GM12878 (cell line): ENCODE measurements around the gene ANKRD33B. TPM values are rescaled to one million over a fixed set of nuclear protein-coding genes. Genes with fewer than 3 reads are reported as not detected.

ENCODE experiments used
- ATAC-seq: fragments of 200-7000 bp; cut with Tn5 transposase; 3 replicates; pipeline ENCODE4 v1.9.1; 2020; ENCODE audit warnings: mild to moderate bottlenecking, moderate library complexity
- BruUV-seq: library from RNA; stranded (reverse); fragments of 400-500 nt; replicated peaks from 2 replicates; lab custom pipeline; 2021; lab: Mats Ljungman, UMichigan
- CTCF ChIA-PET: fragments of 300-600 bp; sonication (Branson Sonifier 250); formaldehyde crosslinking; extraction: SDS; loops from one replicate; lab custom pipeline; 2021; ENCODE audit warnings: inconsistent platforms; lab: Yijun Ruan, JAX
- POLR2A ChIA-PET: fragments of 350-600 bp; formaldehyde crosslinking; extraction: SDS; loops from one replicate; lab custom pipeline; 2021; ENCODE audit warnings: inconsistent platforms; lab: Charles Lee
- RAD21 ChIA-PET: fragments of 300-600 bp; sonication (Branson Sonifier 250); formaldehyde crosslinking; loops from one replicate; lab custom pipeline; 2023; ENCODE audit warnings: antibody characterized with exemption; ENCODE audit not compliant: unreplicated experiment; lab: Charles Lee
- SMC1A ChIA-PET: fragments of 300-600 bp; sonication (Branson Sonifier 250); formaldehyde crosslinking; loops from one replicate; lab custom pipeline; 2023; ENCODE audit not compliant: unreplicated experiment, uncharacterized antibody; lab: Charles Lee
- DNase-seq: peaks from one replicate; pipeline ENCODE4 v3.0.0-alpha.2; 2011; ENCODE audit warnings: low read depth, low spot score
- FAIRE-seq: peaks from 3 replicates; lab custom pipeline; 2011; peaks lifted over from hg19 to GRCh38; lab: Jason Lieb, UNC
- H2AFZ ChIP-seq: 2 replicates; pipeline ENCODE4 v1.6.0; 2011; ENCODE audit warnings: low read depth, low read length, control low read depth; ENCODE audit not compliant: control insufficient read depth
- H3K27ac ChIP-seq: 2 replicates; pipeline ENCODE4 v1.5.1; 2011; ENCODE audit warnings: control low read depth; ENCODE audit not compliant: control insufficient read depth, insufficient read depth
- H3K27me3 ChIP-seq, 2 experiments: replicated peaks in 1 of 2; 2 replicates each; pipeline versions ENCODE4 v1.6.0 to v1.6.1; 2011; ENCODE audit warnings: low read length in 1 of 2; ENCODE audit not compliant: control insufficient read depth in 2 of 2, insufficient read depth in 2 of 2
- H3K36me3 ChIP-seq, 2 experiments: 2 replicates each; pipeline ENCODE4 v1.5.1; 2011; ENCODE audit warnings: low read length in 1 of 2; ENCODE audit not compliant: control insufficient read depth in 2 of 2, insufficient read depth in 2 of 2
- H3K4me1 ChIP-seq: 2 replicates; pipeline ENCODE4 v1.6.1; 2011; ENCODE audit warnings: mild to moderate bottlenecking, low read length, moderate library complexity, mixed read lengths; ENCODE audit not compliant: control insufficient read depth, insufficient read depth
- H3K4me2 ChIP-seq: 2 replicates; pipeline ENCODE4 v1.6.0; 2011; ENCODE audit warnings: control low read depth; ENCODE audit not compliant: control insufficient read depth, insufficient read depth
- H3K4me3 ChIP-seq: fragments of 200-600 bp; sonication (generic); 2 replicates; pipeline ENCODE4 v1.5.1; 2016
- H3K79me2 ChIP-seq: 2 replicates; pipeline ENCODE4 v1.6.0; 2011; ENCODE audit warnings: low read length; ENCODE audit not compliant: control insufficient read depth, insufficient read depth
- H3K9ac ChIP-seq: 2 replicates; pipeline ENCODE4 v1.8.0; 2011; ENCODE audit warnings: low read length, control low read depth, mixed read lengths; ENCODE audit not compliant: control insufficient read depth, insufficient read depth
- H3K9me3 ChIP-seq: replicated peaks from 3 replicates; pipeline ENCODE4 v1.5.1; 2011; ENCODE audit warnings: mild to moderate bottlenecking, low read length; ENCODE audit not compliant: control insufficient read depth, insufficient read depth
- H4K20me1 ChIP-seq: 2 replicates; pipeline ENCODE4 v1.6.0; 2011; ENCODE audit not compliant: control insufficient read depth, insufficient read depth
- BHLHE40 ChIP-seq, 2 experiments: fragments of 450-650 bp in 1 of 2; IDR thresholded peaks; 2 replicates each; pipeline ENCODE4 v1.6.1; 2011 to 2017; ENCODE audit warnings: low read depth in 2 of 2, borderline replicate concordance in 1 of 2, improper control_type of control experiment in 1 of 2, low read length in 1 of 2, mild to moderate bottlenecking in 1 of 2
- CBX3 ChIP-seq: fragments of 200-600 bp; sonication (generic); IDR thresholded peaks from 2 replicates; pipeline ENCODE4 v1.6.1; 2016; ENCODE audit warnings: low read depth, borderline replicate concordance
- CTCF ChIP-seq, 3 experiments: IDR thresholded peaks in 2 of 3; conservative IDR thresholded peaks in 1 of 3; 2 replicates each; pipeline ENCODE4 v1.5.1; 2011; ENCODE audit warnings: low read depth in 3 of 3, low read length in 3 of 3, mild to moderate bottlenecking in 3 of 3, control low read depth in 2 of 3, moderate library complexity in 2 of 3, inconsistent platforms in 1 of 3, mixed read lengths in 1 of 3; ENCODE audit not compliant: control insufficient read depth in 2 of 3, insufficient read depth in 1 of 3; ENCODE audit errors: extremely low read depth in 1 of 3
- RAD21 ChIP-seq: IDR thresholded peaks from 2 replicates; pipeline ENCODE4 v1.6.1; 2011; ENCODE audit warnings: mild to moderate bottlenecking, low read depth, low read length, moderate library complexity; ENCODE audit not compliant: insufficient read depth
- ZNF207 ChIP-seq: fragments of 450-650 bp; IDR thresholded peaks from 2 replicates; pipeline ENCODE4 v1.6.1; 2014; ENCODE audit warnings: antibody characterized with exemption, mild to moderate bottlenecking, borderline replicate concordance
- ZNF24 ChIP-seq: fragments of 450-650 bp; IDR thresholded peaks from 2 replicates; pipeline ENCODE4 v1.6.1; 2017; ENCODE audit warnings: antibody characterized with exemption, mild to moderate bottlenecking
- WGBS: methylation state at CpG from one replicate; pipeline ENCODE4 v1.1.6; 2016; ENCODE audit warnings: low lambda C conversion rate; ENCODE audit not compliant: insufficient replicate concordance, insufficient coverage; ENCODE audit errors: missing lambda C conversion rate; 5-methylcytosine and 5-hydroxymethylcytosine counted together
- in situ Hi-C: fragments of 300-500 bp; cut with MboI; formaldehyde crosslinking; loops from 9 replicates; pipeline ENCODE4 v1.14.3; 2018; ENCODE audit warnings: mixed read lengths
- intact Hi-C: fragments of 100-400 bp; cut with micrococcal nuclease; formaldehyde crosslinking; loops from one replicate; pipeline ENCODE4 v1.14.2; 2022; ENCODE audit not compliant: unreplicated experiment
- polyA plus RNA-seq, 11 experiments: library from polyadenylated mRNA; depleted of rRNA in 4 of 11; unstranded in 6 of 11; stranded (reverse) in 5 of 11; fragments of >200 nt; fragmentation: Nextera tagmentation in 4 of 11; fragmentation: Illumina TruSeq in 1 of 11; extraction: Ambion mirVana in 4 of 11; extraction: Trizol in 1 of 11; gene quantifications; 1 replicate in 1 of 11; 2 replicates in 10 of 11; pipeline versions ENCODE4 v1.2.1 to v1.2.3, GENCODE V29; 2011 to 2016; ENCODE audit warnings: inconsistent platforms in 2 of 11, missing spikeins in 2 of 11, low read depth in 1 of 11
- total RNA-seq, 4 experiments: library from RNA; depleted of rRNA in 3 of 4; stranded (reverse); fragments of >200 nt in 3 of 4; fragmentation: Illumina TruSeq in 1 of 4; extraction: Trizol in 1 of 4; gene quantifications; 2 replicates each; pipeline versions ENCODE4 v1.2.1 to v1.2.3, GENCODE V29; 2013 to 2021

The ANKRD33B gene
- total and polyA plus RNA-seq, 10 of the 15 experiments (the other 5 are each of a cell fraction or from before 2014, with no cell fraction given): 4.9 to 61.6 (median 15.6) TPM

GRCh38 chr5:10521466-10522223 lies 42.2 kb upstream of the ANKRD33B start:
- Histone ChIP-seq H3K36me3 (no peaks in the 10 kb centered on the region), H2AFZ (no peak overlapping the region), H3K4me2 (no peak overlapping the region), H3K27me3 (no peaks in the 10 kb centered on the region), H3K27ac (no peak overlapping the region), H4K20me1 (no peaks in the 10 kb centered on the region), H3K9me3 (peaks cover 9% of the 10 kb centered on the region; the same call in 2 of the 3 replicates), H3K79me2 (no peaks in the 10 kb centered on the region), H3K4me3 (no peak overlapping the region), H3K4me1 (peaks cover 13% of the 10 kb centered on the region), H3K9ac (no peak overlapping the region)
- ChIA-PET RAD21 (no interaction called here), CTCF (interaction anchor here (0.6 kb wide), 2 partner anchors 25 to 68 kb away, joined by 3 read pairs; no protein-coding TSS in a partner anchor), POLR2A (no interaction called here), SMC1A (interaction anchor here (0.8 kb wide), 1 partner anchor 61 kb away, joined by 4 read pairs; no protein-coding TSS in a partner anchor)
- no peak for FAIRE-seq
- intact Hi-C loops: no loop called here
- ATAC-seq: peak; percentile 51; the same call in 2 of the 3 replicates
- 80% methylated on average over 14 of the region's 14 CpGs for WGBS
- no TSS peak for BruUV-seq
- no peak for DNase-seq
- in situ Hi-C loops: no loop called here
- TF ChIP-seq CBX3: no peak
- TF ChIP-seq CTCF (IDR thresholded peaks at IDR 0.05 in 2 of 3, conservative IDR thresholded peaks at IDR 0.05 in 1 of 3; ENCODE audit: control insufficient read depth in 2 of 3, extremely low read depth in 1 of 3, insufficient read depth in 1 of 3, low read depth in 3 of 3, low read length in 3 of 3): peak in 2 of 3 experiments; percentile 39 to 52; a peak in 4 of 6 replicates
- no peak for TF ChIP-seq BHLHE40 (IDR thresholded peaks at IDR 0.05; ENCODE audit: borderline replicate concordance in 1 of 2, low read depth in 2 of 2, low read length in 1 of 2)
- TF ChIP-seq ZNF24: no peak
- TF ChIP-seq ZNF207: no peak
- TF ChIP-seq RAD21: 0 out of 2 replicates have a peak, but pooled peaks have one; percentile 16
